ENCODE data around the gene CPNE4.

- TF ChIP-seq CTCF (IDR thresholded peaks at IDR 0.05) (no peak), POLR2A (IDR thresholded peaks at IDR 0.05) (no peak)
These were observed 151.0 kb downstream of the CPNE4 start for GRCh38 chr3:131883711-131884407.

All from body of pancreas (tissue), 4 donors.